HG03565 (cell line): ENCODE measurements around the gene LBHD1.
"Not testable (repeated sequence)": the region's sequence is repeated elsewhere in the genome, so short reads cannot be mapped to it uniquely, and the experiment has no call there.

Experiments
- ATAC-seq: cut with Tn5 transposase; IDR thresholded peaks from one replicate; pipeline ENCODE4 v1.9.1; 2021; ENCODE audit warnings: mild to moderate bottlenecking, moderate library complexity; ENCODE audit not compliant: unreplicated experiment

Gene LBHD1

GRCh38 chr11:62694455-62695167 is 22.5 kb upstream of the LBHD1 start:
- no peak for ATAC-seq

- ATAC-seq: not testable (repeated sequence)
Observed at GRCh38 chr11:62693624-62694023, 21.6 kb upstream of the LBHD1 start.

DNA sequence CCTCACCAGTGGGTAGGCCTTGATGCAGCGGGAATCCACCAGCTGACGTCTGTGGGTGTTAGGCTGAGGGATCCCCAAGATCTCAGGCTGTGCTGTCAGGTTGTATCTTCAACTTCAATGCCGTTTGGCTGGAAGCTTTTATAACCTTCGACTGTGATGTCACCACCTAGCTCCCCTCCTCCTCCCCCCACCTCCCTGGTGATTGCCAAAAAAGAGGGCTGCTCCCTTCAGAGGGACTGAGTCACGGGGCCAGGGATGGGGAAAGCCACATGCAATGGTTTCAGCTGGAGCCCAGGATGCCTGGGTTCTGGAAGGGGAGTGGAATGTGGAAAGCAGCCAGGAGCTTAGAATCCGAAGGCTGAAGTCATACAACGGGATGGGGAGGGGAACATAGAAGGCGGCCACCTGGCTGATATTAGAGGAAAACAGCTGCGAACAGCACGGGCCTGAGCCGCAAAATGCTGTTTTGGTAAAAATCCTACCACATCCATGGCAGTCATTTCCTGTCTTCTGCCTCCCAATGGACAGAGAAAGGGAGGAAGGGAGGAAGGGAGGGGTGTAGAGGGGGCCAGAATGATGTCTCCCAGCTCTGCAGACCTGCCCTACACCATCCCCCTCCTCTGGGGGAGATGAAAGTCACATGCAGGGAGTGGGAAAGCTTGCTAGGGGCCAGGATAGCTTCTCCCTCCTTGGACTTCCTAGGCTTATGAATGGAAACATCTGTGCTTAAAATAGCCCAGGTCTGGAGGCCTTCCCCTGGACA is 17.5 kb upstream of the LBHD1 start, which contains the start of gene LRRN4CL:
LRRN4CL (minus strand) TSS at position 110 of the 763 bp plus-strand sequence. CDS start 1,022 bp downstream, outside the sequence.
- ATAC-seq: no peak

GRCh38 chr11:62688491-62688890 is 16.4 kb upstream of the LBHD1 start:
- no peak for ATAC-seq

DNA sequence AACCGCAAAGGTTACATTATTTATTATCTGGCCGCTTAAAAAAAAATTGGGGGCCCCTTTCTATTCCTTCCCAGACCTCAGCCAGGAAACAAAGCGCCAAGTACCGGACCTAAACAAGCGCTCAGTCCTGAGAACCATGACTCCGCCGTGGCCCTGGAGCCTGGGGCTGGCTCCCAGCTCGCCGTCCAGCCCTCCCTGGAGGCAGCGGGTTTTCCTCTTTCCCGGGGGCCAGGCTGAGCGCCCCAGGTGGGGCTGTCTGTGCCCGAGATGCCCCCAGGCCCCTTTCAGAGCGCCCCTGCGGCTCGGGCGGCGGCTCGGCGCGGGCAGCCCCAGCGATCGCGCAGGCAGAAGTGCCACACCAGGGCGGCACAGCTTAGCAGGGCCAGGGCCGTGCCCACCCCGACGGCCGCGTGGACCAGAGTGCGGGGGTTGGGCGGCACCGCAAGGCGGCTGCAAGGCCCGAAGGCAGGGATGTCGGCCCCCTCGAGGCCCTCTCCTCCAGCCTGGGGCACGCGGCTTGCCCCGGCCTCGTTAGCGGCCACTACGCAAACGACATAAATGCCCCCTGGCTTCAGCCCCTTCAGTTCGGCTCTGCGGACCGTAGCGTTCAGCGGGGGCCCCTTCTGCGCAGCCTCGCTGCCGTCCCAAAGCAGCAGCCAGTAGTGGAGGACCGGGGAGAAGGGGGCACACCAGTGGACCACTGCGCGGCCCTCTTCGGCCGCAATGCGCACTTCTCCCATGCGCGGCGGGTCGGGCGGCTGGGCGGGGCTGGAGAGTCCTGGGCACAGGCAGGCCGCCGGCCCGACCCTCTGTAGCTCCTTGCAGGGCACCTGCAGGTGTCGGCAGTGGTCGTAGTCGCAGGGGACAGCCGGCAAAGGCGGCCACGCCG is 15.7 kb upstream of the LBHD1 start:
- no peak for ATAC-seq

DNA sequence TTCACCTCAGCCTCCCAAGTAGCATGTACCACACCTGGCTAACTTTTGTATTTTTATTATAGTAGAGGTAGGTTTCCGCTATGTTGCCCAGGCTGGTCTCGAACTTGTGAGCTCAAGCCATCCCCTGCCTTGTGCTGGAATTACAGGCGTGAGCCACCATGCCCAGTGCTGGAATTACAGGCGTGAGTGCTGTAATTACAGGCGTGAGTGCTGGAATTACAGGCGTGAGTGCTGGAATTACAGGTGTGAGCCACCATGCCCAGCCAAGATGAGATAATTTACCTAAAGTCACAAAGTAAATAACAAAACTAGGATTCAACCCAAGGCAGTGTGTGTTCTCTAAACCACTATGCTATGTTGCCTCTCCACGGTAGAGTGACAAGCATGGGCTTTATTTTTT is 10.5 kb upstream of the LBHD1 start:
- no peak for ATAC-seq

DNA sequence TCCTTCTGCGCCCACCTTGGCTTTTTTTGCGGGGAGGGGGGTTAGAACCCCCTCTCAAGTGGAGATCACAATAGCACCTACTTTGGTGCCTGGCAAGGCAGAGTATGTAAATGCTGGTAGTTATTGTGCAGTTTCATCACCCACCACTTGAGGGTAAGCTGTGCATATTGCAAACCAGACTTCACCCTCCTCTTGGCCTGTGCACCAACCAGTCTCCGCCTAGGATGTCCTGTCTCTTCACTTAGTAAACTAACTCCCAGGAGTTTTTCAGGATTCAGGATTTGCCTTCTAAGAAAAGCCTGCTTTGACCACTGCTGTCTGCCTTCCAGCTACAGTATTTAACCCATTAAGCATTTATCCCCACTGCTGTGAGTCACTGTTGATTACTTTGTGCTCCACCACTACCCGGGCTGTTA is 8.8 kb upstream of the LBHD1 start:
- peak; percentile 52 for ATAC-seq

DNA sequence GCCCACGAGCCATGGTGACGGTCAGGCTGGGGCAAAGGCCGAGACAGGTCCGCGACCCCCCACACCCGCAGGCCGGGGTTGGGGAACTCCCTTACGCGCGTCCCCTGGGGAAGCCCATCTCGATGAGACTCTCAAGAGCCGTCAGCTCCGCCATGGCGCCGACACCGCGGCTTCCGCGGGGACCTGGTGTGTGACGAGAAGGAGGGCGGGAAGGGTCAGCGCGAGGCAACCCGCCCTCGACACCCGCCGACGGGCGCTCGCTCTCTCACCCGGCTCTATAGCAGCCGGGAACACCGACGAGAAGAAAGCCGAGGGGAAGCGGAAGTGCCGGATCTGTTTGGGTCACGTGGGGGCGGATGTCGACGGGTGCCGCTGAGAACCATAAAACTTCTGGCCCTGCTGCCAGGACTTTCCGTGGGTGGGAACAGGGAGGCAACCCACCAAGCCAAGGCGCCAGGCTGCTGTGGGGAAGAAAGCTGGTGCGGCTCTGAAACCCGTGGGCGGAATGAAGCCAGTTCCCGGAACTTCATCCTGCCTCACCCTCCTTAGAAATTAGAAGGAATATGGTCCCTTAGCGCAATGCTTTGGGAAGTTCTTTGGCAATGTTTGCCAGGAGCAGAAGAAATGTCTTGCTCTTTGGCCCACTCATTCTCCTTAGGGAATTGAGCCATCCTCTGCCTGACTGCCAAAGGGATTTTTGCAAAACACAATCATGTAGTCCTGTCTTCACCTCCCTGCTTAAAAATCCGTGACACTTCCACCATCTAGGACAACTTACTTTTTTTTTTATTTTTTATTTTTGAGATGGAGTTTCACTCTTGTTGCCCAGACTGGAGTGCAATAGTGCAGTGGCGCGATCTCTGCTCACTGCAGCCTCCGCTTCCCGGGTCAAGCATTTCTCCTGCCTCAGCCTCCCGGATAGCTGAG is 7.0 kb upstream of the LBHD1 start, which contains the start of gene UBXN1:
UBXN1 (minus strand) TSS at position 304 of the 927 bp plus-strand sequence; CDS start at position 154, 150 bp downstream.
- ATAC-seq: peak; percentile 45

DNA sequence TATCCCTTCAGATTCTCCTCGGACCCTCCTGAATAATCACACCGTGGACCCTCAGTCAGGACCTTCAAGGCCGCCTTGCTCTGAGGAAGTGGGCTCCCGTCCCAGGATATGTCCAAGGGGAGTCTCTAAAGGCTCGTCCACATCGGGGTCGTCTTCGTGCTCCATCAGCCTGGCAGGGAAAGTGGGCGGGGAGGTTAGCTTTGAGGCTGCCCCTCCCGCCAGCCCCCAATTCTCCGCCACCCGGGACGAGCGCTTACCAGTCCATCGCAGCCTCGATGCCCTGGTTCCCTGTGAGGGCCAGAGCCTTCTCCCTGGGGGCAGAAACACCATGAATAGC is 6.3 kb upstream of the LBHD1 start:
- ATAC-seq: no peak

DNA sequence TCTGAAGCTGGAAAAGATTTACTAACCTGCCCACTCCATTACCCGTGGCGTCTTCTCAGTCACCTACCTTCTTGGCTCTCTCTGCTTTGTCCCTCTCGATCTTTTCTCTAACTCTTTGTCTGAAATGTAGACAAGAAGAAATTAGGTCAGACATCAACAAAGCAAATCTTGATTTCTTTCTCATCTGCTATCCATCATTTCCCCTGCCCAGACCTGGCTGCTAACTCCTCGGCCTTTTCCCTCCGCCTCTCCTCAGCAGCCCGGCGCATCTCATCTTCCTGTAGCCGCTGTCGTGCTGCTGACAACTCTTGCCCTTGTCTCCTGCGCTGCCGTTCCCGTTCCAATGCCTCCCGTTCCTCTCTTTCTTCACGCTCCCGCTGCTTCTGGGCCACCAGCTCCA is 5.6 kb upstream of the LBHD1 start:
- no peak for ATAC-seq

GRCh38 chr11:62677156-62677555 is 5.1 kb upstream of the LBHD1 start:
- no peak for ATAC-seq

GRCh38 chr11:62676698-62677097 is 4.6 kb upstream of the LBHD1 start:
- ATAC-seq: no peak

DNA sequence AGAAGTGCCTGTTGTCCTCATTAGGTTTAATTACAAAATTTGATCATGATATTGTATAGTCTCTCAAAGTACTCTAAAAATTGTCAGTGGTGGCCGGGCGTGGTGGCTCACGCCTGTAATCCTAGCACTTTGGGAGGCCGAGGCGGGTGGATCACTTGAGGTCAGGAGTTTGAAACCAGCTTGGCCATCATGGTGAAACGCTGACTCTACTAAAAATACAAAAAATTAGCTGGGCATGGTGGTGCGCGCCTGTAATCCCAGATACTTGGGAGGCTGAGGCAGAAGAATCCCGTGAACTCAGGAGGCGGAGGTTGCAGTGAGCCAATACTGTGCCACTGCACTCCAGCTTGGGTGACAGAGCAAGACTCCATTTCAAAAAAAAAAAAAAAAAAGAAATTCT is 3.3 kb upstream of the LBHD1 start:
- ATAC-seq: not testable (repeated sequence)

DNA sequence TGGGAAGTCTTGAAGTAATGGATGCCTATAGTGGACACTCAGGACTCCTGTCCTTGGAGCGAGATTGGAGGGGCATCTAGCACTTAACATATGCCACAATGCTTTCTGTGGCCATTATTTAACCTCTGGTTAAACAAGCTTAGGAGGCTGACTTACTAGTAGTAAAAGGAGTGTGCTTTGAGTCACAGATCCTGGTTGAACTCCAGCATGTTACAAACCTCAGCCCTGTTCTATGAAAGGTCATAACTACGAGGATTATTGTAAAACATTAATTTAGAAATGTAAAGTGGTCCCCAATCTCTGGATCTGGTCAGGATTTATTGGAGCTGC is 1.1 kb upstream of the LBHD1 start:
- ATAC-seq: no peak

- no peak for ATAC-seq
Observed at GRCh38 chr11:62671236-62671607, 845 bp downstream of the LBHD1 start.

DNA sequence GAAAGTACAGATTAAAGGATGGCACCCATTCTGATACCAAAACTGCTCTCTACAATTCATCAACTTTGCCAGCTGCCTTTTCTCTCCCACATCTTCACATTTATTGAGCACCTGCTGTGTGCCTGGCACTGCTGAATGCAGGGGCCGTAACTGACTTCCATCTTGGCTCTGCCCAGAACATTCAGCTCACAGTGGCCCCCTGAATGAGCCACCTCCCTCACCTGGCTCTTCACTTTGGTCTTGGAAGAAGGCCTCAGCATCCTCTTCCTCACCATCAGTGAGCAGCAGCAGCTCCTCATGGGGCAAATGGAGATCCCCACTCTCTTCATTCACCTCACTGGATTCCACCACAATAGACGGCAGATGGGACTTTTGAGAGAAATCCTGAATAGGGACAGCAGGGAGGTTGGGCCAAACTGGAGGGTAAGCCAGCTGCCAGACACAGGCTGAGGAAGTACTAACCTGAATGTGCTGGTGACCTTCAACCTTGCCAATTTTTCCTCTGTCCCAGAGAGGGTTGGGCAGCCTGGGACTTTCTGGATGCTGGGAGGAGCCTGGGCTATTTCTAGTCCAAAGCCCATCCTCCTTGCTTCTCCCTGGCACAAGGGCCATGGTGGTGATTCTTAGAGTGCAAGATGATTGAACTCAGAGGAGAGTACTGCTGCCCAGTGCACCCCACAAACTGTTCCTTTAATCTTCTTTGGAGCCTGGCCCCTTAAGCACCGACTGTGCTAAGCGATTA is 2.5 kb downstream of the LBHD1 start:
- ATAC-seq: no peak

DNA sequence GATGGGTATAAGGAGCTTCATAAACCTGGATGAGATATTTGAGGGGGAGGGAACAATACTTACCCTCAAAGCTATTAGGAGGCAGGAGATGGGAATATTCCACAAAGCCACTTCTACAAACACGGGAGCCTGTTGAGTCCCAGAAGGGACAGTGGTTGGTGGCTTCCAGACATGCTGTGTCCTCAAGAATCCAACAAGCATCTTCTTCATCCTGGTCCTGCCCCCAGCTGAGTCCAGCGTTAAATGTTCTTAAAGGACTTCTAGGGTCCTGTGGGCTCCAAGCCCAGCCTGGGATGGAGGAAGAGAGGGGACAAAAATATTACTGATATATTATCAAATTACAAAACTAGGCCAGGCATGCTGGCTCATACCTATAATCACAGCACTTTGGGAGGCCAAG is 4.6 kb downstream of the LBHD1 start:
- ATAC-seq: no peak

DNA sequence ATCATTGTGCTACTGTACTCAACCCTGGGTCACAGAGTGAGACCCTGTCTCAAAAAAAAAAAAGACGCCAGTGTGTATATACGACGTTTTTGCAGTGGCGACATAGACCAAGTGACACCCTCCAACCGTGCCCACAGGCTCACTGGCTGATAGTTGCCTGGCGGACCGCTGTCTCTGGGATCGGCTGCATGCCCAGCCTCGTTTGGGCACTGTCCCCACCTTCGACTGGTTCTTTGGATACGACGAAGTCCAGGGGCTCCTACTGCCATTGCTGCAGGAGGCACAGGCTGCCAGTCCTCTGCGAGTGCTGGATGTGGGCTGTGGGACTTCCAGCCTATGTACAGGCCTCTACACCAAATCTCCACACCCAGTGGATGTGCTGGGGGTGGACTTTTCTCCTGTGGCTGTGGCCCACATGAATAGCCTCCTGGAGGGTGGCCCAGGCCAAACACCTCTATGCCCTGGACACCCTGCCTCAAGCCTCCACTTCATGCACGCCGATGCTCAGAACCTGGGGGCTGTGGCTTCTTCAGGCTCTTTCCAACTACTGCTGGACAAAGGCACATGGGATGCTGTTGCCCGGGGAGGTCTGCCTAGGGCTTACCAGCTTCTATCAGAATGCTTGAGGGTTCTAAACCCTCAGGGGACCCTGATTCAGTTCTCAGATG is 5.7 kb downstream of the LBHD1 start:
- no peak for ATAC-seq

DNA sequence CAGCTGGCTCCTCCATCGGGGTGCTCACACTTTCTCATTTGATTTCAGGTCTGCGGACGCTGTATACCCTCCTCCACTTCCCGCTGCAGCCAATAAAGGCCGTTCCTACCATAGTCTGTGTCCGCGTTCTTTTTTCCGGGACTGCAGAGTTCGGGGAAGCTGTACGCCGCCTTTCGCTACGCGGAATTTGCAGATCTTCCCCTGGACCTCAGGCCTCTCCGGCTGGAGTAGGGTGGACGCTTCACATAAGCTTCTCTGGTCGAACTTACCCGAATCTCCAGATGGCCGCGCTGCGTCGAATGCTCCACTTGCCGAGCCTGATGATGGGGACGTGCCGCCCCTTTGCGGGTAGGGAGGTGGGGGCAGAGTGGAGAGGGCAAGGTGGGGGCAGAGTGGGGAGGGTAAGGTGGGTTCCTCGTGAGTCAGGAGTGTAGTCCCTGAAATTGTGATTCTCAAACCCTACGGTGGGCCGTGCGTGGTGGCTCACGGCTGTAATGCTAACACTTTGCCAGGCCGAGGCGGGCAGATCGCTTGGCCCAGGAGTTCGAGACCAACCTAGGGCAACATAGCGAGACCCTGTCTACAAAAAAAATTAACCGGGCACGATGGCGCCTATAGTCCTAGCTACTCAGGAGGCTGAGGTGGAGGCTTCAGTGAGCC is 6.3 kb downstream of the LBHD1 start:
- ATAC-seq: no peak
